Choroid plexus epithelial cell (primary cell): Measurements from ENCODE around the gene SLC27A4.

Experiments used
- DNase-seq: peaks from one replicate; pipeline ENCODE4 v3.0.0-alpha.2; 2010; ENCODE audit warnings: low read depth
- H3K4me3 ChIP-seq: 2 replicates; pipeline ENCODE4 v1.5.1; 2011; ENCODE audit warnings: low read depth, mild to moderate bottlenecking, control low read depth, low read length, moderate library complexity
- TF ChIP-seq, protein P1 (sequence below): conservative IDR thresholded peaks from 2 replicates; pipeline ENCODE4 v1.5.1; 2011; ENCODE audit warnings: low read depth, mild to moderate bottlenecking, control low read depth, inconsistent platforms, low read length, moderate library complexity

SLC27A4 gene

GRCh38 chr9:128340691-128341434, 536 bp downstream of the SLC27A4 start:
- no peak for DNase-seq
- peak overlapping the region; percentile 71 for H3K4me3 ChIP-seq
- TF ChIP-seq, protein P1, sequence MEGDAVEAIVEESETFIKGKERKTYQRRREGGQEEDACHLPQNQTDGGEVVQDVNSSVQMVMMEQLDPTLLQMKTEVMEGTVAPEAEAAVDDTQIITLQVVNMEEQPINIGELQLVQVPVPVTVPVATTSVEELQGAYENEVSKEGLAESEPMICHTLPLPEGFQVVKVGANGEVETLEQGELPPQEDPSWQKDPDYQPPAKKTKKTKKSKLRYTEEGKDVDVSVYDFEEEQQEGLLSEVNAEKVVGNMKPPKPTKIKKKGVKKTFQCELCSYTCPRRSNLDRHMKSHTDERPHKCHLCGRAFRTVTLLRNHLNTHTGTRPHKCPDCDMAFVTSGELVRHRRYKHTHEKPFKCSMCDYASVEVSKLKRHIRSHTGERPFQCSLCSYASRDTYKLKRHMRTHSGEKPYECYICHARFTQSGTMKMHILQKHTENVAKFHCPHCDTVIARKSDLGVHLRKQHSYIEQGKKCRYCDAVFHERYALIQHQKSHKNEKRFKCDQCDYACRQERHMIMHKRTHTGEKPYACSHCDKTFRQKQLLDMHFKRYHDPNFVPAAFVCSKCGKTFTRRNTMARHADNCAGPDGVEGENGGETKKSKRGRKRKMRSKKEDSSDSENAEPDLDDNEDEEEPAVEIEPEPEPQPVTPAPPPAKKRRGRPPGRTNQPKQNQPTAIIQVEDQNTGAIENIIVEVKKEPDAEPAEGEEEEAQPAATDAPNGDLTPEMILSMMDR: no peak

DNA sequence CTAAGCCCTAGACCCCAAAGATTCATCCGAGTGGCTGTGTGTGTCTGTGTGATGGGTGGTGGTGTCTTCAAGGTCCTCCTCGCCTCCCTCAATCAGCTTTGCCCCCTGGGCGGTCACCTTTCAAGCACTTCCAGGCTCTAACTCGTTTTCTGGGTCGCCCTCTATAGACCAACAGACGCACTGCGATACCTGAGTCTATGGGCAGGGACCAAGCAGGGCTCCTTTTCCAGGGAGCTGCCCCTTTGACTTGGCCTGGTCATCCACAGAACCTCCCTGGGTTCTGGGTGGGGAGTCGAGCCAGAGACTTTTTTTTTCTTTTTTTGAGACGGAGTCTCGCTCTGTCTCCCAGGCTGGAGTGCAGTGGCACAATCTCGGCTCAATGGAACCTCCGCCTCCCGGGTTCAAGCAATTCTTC, 1.1 kb downstream of the SLC27A4 start:
- TF ChIP-seq, protein P1: peak; percentile 77
- peak overlapping the region; percentile 71 for H3K4me3 ChIP-seq
- DNase-seq: peak; percentile 74

- TF ChIP-seq, protein P1: no peak
- no peak for DNase-seq
- H3K4me3 ChIP-seq: no peak overlapping the region
Observed at GRCh38 chr9:128342971-128343680, 2.8 kb downstream of the SLC27A4 start.

DNA sequence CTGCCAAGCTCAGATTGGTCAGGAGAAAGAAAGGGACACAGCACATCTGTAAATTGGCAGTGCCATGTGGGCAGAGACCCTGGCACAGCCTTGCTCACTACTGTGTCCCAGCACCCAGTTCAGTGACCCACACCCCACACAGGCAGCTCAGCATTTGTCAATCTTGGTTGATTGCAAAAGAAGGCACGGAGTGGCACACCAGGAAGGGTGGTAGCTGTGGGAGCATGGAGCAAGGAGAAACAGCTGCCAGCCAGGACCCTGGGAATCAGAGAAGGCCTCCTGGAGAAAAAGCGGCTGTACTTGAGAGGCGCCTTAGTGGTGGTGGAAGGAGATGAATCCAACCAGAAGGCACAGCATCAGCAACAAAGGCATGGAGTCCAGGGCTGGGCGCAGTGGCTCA, 3.5 kb downstream of the SLC27A4 start:
- no peak overlapping the region for H3K4me3 ChIP-seq
- DNase-seq: no peak
- TF ChIP-seq, protein P1: no peak

DNA sequence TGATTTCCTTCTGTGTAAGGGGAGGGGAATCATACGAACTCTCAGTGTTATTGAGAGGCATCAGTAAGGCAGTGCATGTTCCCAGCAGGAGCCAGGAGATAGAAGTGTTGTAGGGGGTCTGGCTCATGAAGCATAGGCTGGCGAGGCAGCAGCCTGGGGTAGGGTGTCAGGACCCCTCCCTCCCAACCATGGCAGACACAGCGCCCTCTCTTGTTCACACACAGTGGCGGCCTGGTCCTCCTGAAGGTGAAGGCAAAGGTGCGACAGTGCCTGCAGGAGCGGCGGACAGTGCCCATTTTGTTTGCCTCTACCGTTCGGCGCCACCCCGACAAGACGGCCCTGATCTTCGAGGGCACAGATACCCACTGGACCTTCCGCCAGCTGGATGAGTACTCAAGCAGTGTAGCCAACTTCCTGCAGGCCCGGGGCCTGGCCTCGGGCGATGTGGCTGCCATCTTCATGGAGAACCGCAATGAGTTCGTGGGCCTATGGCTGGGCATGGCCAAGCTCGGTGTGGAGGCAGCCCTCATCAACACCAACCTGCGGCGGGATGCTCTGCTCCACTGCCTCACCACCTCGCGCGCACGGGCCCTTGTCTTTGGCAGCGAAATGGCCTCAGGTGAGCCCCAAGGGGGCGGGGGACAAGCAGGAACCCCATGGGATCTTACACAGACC, 4.7 kb downstream of the SLC27A4 start:
- no peak for DNase-seq
- H3K4me3 ChIP-seq: no peak overlapping the region
- TF ChIP-seq, protein P1: no peak

- TF ChIP-seq, protein P1: no peak
- H3K4me3 ChIP-seq: no peak overlapping the region
- DNase-seq: no peak
Observed at GRCh38 chr9:128349125-128349524, 8.8 kb downstream of the SLC27A4 start.
